ENCODE results near the gene BTBD16.

Gene BTBD16

GRCh38 chr10:122254831-122255230 lies 16.3 kb upstream of the BTBD16 start:
- Histone ChIP-seq H4K20me1 (ENCODE audit: insufficient read depth, low read length) (no peaks in the 10 kb centered on the region), H3K79me2 (ENCODE audit: low read length) (no peaks in the 10 kb centered on the region), H3K9me3 (ENCODE audit: insufficient read depth, low read length) (no peaks in the 10 kb centered on the region), H2AFZ (ENCODE audit: low read depth, low read length) (no peak overlapping the region), H3K36me3 (replicated peaks; ENCODE audit: low read depth, low read length) (no peaks in the 10 kb centered on the region), H3K27ac (ENCODE audit: low read length) (no peak overlapping the region), H3K4me1 (ENCODE audit: low read length) (no peaks in the 10 kb centered on the region), H3K4me2 (ENCODE audit: low read length) (no peak overlapping the region), H3K9ac (ENCODE audit: low read length) (no peak overlapping the region), H3K27me3 (ENCODE audit: low read depth, low read length) (peaks cover 2% of the 10 kb centered on the region; the same call in 1 of the 2 replicates), H3K4me3 (ENCODE audit: low read length) (no peak overlapping the region)
- TF ChIP-seq, protein P1, sequence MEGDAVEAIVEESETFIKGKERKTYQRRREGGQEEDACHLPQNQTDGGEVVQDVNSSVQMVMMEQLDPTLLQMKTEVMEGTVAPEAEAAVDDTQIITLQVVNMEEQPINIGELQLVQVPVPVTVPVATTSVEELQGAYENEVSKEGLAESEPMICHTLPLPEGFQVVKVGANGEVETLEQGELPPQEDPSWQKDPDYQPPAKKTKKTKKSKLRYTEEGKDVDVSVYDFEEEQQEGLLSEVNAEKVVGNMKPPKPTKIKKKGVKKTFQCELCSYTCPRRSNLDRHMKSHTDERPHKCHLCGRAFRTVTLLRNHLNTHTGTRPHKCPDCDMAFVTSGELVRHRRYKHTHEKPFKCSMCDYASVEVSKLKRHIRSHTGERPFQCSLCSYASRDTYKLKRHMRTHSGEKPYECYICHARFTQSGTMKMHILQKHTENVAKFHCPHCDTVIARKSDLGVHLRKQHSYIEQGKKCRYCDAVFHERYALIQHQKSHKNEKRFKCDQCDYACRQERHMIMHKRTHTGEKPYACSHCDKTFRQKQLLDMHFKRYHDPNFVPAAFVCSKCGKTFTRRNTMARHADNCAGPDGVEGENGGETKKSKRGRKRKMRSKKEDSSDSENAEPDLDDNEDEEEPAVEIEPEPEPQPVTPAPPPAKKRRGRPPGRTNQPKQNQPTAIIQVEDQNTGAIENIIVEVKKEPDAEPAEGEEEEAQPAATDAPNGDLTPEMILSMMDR (IDR thresholded peaks at IDR 0.05; ENCODE audit: low read depth, low read length) = no peak
- no peak for TF ChIP-seq EZH2phosphoT487 (IDR thresholded peaks at IDR 0.05; ENCODE audit: low read depth)

- H3K4me2 ChIP-seq (ENCODE audit: low read length) = no peak overlapping the region
- no peak overlapping the region for H3K4me3 ChIP-seq (ENCODE audit: low read length)
- no peaks in the 10 kb centered on the region for H3K79me2 ChIP-seq (ENCODE audit: low read length)
- peaks cover 5% of the 10 kb centered on the region; the same call in 1 of the 2 replicates for H3K27me3 ChIP-seq (ENCODE audit: low read depth, low read length)
- no peaks in the 10 kb centered on the region for H3K9me3 ChIP-seq (ENCODE audit: insufficient read depth, low read length)
- no peaks in the 10 kb centered on the region for H4K20me1 ChIP-seq (ENCODE audit: insufficient read depth, low read length)
- TF ChIP-seq, protein P1 (IDR thresholded peaks at IDR 0.05; ENCODE audit: low read depth, low read length) = no peak
- TF ChIP-seq EZH2phosphoT487 (IDR thresholded peaks at IDR 0.05; ENCODE audit: low read depth) = no peak
- no peak overlapping the region for H2AFZ ChIP-seq (ENCODE audit: low read depth, low read length)
- H3K27ac ChIP-seq (ENCODE audit: low read length) = no peak overlapping the region
- no peak overlapping the region for H3K9ac ChIP-seq (ENCODE audit: low read length)
- no peaks in the 10 kb centered on the region for H3K4me1 ChIP-seq (ENCODE audit: low read length)
- no peaks in the 10 kb centered on the region for H3K36me3 ChIP-seq (replicated peaks; ENCODE audit: low read depth, low read length)
These were observed 15.4 kb upstream of the BTBD16 start for GRCh38 chr10:122255509-122256301.

DNA sequence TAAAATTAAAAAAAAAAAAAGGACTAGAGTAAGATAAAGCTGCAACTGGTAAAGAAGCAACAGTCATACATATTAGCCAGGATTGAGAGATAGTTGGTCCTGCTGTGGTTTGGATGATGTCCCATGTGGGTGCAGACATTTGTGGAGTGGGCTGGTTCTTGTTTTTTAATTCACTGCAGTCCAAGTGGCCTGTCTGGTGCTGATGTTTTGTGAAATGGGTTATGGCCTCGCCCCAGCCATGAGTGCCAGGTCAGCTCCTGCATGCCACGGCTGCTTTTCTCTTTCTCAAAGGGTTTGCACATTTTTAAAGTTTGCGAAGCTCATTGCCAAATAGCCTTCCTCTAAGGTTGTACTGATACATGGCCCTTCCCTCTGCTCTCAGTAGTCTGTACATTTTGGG lies 14.1 kb upstream of the BTBD16 start:
- H2AFZ ChIP-seq (ENCODE audit: low read depth, low read length) = no peak overlapping the region
- no peaks in the 10 kb centered on the region for H3K79me2 ChIP-seq (ENCODE audit: low read length)
- no peak overlapping the region for H3K9ac ChIP-seq (ENCODE audit: low read length)
- no peaks in the 10 kb centered on the region for H4K20me1 ChIP-seq (ENCODE audit: insufficient read depth, low read length)
- peaks cover 5% of the 10 kb centered on the region; the same call in 1 of the 2 replicates for H3K27me3 ChIP-seq (ENCODE audit: low read depth, low read length)
- H3K4me1 ChIP-seq (ENCODE audit: low read length) = no peaks in the 10 kb centered on the region
- H3K4me2 ChIP-seq (ENCODE audit: low read length) = no peak overlapping the region
- no peaks in the 10 kb centered on the region for H3K9me3 ChIP-seq (ENCODE audit: insufficient read depth, low read length)
- no peak overlapping the region for H3K4me3 ChIP-seq (ENCODE audit: low read length)
- TF ChIP-seq, protein P1 (IDR thresholded peaks at IDR 0.05; ENCODE audit: low read depth, low read length) = no peak
- no peak overlapping the region for H3K27ac ChIP-seq (ENCODE audit: low read length)
- no peaks in the 10 kb centered on the region for H3K36me3 ChIP-seq (replicated peaks; ENCODE audit: low read depth, low read length)

DNA sequence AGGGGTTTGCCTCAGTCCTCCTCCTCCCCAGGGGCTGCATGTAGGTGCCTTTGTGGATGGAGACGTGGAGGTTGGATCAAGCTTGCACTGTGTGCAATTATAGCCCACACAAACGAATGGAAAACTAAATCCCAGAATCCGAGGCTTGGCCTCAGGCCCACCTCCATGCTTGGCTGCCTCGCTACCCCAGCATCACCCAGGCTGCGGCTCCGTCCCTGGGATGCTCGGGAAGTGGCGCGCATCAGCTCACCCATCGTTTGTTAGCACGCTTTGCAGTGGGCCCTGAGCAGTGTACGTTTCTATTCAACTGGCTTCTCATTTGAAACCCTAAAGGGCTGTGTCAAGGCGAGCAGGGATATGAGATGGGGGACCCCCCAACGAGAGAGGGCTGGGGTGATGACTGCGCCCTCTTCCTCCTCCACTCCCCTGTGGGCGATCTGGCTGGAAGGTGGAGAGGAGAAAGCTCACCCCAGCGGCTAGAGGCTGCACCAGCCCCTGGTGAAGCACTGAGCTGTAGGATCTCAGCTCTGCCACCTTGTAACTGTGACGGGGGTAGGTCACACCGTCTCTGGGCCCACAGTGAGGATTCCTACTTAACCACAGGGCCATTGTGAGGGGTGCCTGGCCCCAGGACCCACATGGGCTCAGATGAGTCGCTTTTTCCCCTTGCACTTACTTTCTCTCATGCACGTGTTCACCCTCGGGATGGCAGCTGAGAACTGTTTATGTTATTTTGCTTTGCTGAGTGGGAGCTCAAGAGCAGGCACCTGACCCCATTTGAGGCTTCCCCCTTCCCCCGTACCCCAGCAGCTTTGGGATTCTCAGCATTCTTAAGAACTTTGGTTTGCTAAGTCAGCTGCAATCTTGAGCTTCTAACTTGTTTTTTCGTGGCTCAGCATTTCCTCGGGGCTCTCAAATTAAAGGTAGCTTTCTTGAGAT lies 12.7 kb upstream of the BTBD16 start:
- Histone ChIP-seq H3K79me2 (ENCODE audit: low read length) (no peaks in the 10 kb centered on the region), H3K27ac (ENCODE audit: low read length) (no peak overlapping the region), H3K9me3 (ENCODE audit: insufficient read depth, low read length) (no peaks in the 10 kb centered on the region), H4K20me1 (ENCODE audit: insufficient read depth, low read length) (no peaks in the 10 kb centered on the region), H3K27me3 (ENCODE audit: low read depth, low read length) (peaks cover 5% of the 10 kb centered on the region), H3K4me1 (ENCODE audit: low read length) (no peaks in the 10 kb centered on the region), H3K9ac (ENCODE audit: low read length) (no peak overlapping the region), H3K4me3 (ENCODE audit: low read length) (no peak overlapping the region), H2AFZ (ENCODE audit: low read depth, low read length) (no peak overlapping the region), H3K4me2 (ENCODE audit: low read length) (no peak overlapping the region), H3K36me3 (replicated peaks; ENCODE audit: low read depth, low read length) (no peaks in the 10 kb centered on the region)
- TF ChIP-seq EZH2phosphoT487 (IDR thresholded peaks at IDR 0.05; ENCODE audit: low read depth) = no peak
- TF ChIP-seq, protein P1 (IDR thresholded peaks at IDR 0.05; ENCODE audit: low read depth, low read length) = no peak

All from OCI-LY3 (cell line).